Panc1 (cell line): ENCODE measurements around the gene HARBI1. TPM values are rescaled to one million over a fixed set of nuclear protein-coding genes. Genes with fewer than 3 reads are reported as not detected.

Experiments used
- ATAC-seq: fragments of 200-7000 bp; cut with Tn5 transposase; 2 replicates; pipeline ENCODE4 v1.9.1; 2020; ENCODE audit warnings: mild to moderate bottlenecking, moderate library complexity
- BruUV-seq: library from RNA; stranded (reverse); fragments of 400-500 nt; replicated peaks from 2 replicates; lab custom pipeline; 2021; lab: Mats Ljungman, UMichigan
- CTCF ChIA-PET: fragments of 300-600 bp; sonication (Branson Sonifier 250); formaldehyde crosslinking; loops from one replicate; lab custom pipeline; 2022; ENCODE audit warnings: antibody characterized with exemption; lab: Charles Lee
- POLR2A ChIA-PET: fragments of 300-600 bp; sonication (Branson Sonifier 250); formaldehyde crosslinking; loops from one replicate; lab custom pipeline; 2022; ENCODE audit warnings: antibody characterized with exemption; lab: Charles Lee
- DNase-seq: peaks from one replicate; pipeline ENCODE4 v3.0.0-alpha.2; 2010; ENCODE audit warnings: low read depth, low spot score
- H3K27ac ChIP-seq: 2 replicates; pipeline ENCODE4 v1.5.1; 2011; ENCODE audit warnings: mild to moderate bottlenecking, low read length, inconsistent platforms
- H3K27me3 ChIP-seq: fragments of 200-500 bp; sonication (Bioruptor generic); 2 replicates; pipeline ENCODE4 v1.6.0; 2014; ENCODE audit warnings: low read length, inconsistent platforms; ENCODE audit not compliant: control insufficient read depth, insufficient read depth
- H3K36me3 ChIP-seq: fragments of 200-500 bp; sonication (Bioruptor generic); 2 replicates; pipeline ENCODE4 v1.5.1; 2014; ENCODE audit warnings: inconsistent platforms, mild to moderate bottlenecking, low read length, moderate library complexity; ENCODE audit not compliant: control insufficient read depth, insufficient read depth
- H3K4me1 ChIP-seq: 2 replicates; pipeline ENCODE4 v1.5.1; 2011; ENCODE audit warnings: inconsistent platforms, mild to moderate bottlenecking, low read length, moderate library complexity; ENCODE audit not compliant: control insufficient read depth, insufficient read depth
- H3K4me3 ChIP-seq, 2 experiments: 2 replicates each; pipeline ENCODE4 v1.5.1; 2011 to 2012; ENCODE audit warnings: low read depth in 2 of 2, low read length in 2 of 2, mild to moderate bottlenecking in 2 of 2, inconsistent platforms in 1 of 2, moderate library complexity in 1 of 2
- H3K9me3 ChIP-seq: fragments of 200-500 bp; sonication (Bioruptor generic); 2 replicates; pipeline ENCODE4 v1.5.1; 2014; ENCODE audit warnings: low read depth, mild to moderate bottlenecking, inconsistent platforms, low read length, moderate library complexity; ENCODE audit not compliant: control insufficient read depth, insufficient read depth
- POLR2AphosphoS5 ChIP-seq: IDR thresholded peaks from 2 replicates; pipeline ENCODE4 v1.6.1; 2012; ENCODE audit warnings: mild to moderate bottlenecking, low read depth, low read length, moderate library complexity
- SIN3A ChIP-seq: IDR thresholded peaks from 2 replicates; pipeline ENCODE4 v1.6.1; 2012; ENCODE audit warnings: low read depth, mild to moderate bottlenecking, low read length, moderate library complexity, borderline replicate concordance; ENCODE audit not compliant: insufficient read depth
- TCF7L2 ChIP-seq: IDR thresholded peaks from 2 replicates; pipeline ENCODE4 v1.6.1; 2011; ENCODE audit warnings: mild to moderate bottlenecking, low read depth, low read length, inconsistent platforms
- in situ Hi-C: cut with HindIII; loops from 2 replicates; pipeline ENCODE4 v1.10.0; 2016; ENCODE audit warnings: low sequenced_read_pairs, low pct_unique_long_range_greater_than_20kb
- intact Hi-C: fragments of 100-400 bp; cut with micrococcal nuclease; formaldehyde crosslinking; loops from one replicate; pipeline ENCODE4 v1.10.0; 2022; ENCODE audit not compliant: unreplicated experiment
- total RNA-seq: library from RNA; stranded (reverse); gene quantifications from one replicate; pipeline ENCODE4 v1.2.1, GENCODE V29; 2021; ENCODE audit not compliant: unreplicated experiment
- TF ChIP-seq, protein P1 (sequence below), 2 experiments: IDR thresholded peaks; 2 replicates each; pipeline ENCODE4 v1.6.1; 2011 to 2012; ENCODE audit warnings: low read depth in 2 of 2, control low read depth in 1 of 2, low read length in 1 of 2, mild to moderate bottlenecking in 1 of 2, moderate library complexity in 1 of 2; ENCODE audit not compliant: insufficient read depth in 1 of 2
- TF ChIP-seq, protein P2 (sequence below): fragments of 450-650 bp; IDR thresholded peaks from 2 replicates; pipeline ENCODE4 v1.5.1; 2017; ENCODE audit warnings: mild to moderate bottlenecking

The HARBI1 gene
- total RNA-seq, 1 experiment from 2014 or later, result 6.4 TPM

DNA sequence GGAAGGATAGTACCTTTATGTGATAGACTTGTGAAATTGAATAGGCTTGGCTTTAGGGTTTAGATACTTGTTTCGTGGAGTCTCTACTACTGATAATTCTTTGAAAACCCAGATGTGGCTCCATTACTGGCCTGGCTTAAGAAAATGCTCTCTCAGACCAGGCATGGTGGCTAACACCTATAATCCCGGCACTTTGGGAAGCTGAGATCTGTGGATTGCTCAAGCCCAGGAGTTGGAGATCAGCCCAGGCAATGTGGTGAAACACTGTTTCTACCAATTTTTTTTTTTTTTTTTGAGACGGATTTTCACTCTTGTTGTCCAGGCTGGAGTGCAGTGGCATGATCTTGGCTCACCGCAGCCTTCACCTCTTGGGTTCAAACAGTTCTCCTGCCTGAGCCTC is 41.2 kb upstream of the HARBI1 start:
- ATAC-seq (no peak), DNase-seq (no peak)
- no peaks in the 10 kb centered on the region for H3K9me3 ChIP-seq
- no peak for TF ChIP-seq TCF7L2
- TF ChIP-seq, protein P1, sequence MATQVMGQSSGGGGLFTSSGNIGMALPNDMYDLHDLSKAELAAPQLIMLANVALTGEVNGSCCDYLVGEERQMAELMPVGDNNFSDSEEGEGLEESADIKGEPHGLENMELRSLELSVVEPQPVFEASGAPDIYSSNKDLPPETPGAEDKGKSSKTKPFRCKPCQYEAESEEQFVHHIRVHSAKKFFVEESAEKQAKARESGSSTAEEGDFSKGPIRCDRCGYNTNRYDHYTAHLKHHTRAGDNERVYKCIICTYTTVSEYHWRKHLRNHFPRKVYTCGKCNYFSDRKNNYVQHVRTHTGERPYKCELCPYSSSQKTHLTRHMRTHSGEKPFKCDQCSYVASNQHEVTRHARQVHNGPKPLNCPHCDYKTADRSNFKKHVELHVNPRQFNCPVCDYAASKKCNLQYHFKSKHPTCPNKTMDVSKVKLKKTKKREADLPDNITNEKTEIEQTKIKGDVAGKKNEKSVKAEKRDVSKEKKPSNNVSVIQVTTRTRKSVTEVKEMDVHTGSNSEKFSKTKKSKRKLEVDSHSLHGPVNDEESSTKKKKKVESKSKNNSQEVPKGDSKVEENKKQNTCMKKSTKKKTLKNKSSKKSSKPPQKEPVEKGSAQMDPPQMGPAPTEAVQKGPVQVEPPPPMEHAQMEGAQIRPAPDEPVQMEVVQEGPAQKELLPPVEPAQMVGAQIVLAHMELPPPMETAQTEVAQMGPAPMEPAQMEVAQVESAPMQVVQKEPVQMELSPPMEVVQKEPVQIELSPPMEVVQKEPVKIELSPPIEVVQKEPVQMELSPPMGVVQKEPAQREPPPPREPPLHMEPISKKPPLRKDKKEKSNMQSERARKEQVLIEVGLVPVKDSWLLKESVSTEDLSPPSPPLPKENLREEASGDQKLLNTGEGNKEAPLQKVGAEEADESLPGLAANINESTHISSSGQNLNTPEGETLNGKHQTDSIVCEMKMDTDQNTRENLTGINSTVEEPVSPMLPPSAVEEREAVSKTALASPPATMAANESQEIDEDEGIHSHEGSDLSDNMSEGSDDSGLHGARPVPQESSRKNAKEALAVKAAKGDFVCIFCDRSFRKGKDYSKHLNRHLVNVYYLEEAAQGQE (IDR thresholded peaks at IDR 0.05; ENCODE audit: insufficient read depth in 1 of 2, low read depth in 2 of 2, low read length in 1 of 2), result no peak
- TF ChIP-seq SIN3A, result no peak
- no peak for TF ChIP-seq POLR2AphosphoS5
- TF ChIP-seq, protein P2, sequence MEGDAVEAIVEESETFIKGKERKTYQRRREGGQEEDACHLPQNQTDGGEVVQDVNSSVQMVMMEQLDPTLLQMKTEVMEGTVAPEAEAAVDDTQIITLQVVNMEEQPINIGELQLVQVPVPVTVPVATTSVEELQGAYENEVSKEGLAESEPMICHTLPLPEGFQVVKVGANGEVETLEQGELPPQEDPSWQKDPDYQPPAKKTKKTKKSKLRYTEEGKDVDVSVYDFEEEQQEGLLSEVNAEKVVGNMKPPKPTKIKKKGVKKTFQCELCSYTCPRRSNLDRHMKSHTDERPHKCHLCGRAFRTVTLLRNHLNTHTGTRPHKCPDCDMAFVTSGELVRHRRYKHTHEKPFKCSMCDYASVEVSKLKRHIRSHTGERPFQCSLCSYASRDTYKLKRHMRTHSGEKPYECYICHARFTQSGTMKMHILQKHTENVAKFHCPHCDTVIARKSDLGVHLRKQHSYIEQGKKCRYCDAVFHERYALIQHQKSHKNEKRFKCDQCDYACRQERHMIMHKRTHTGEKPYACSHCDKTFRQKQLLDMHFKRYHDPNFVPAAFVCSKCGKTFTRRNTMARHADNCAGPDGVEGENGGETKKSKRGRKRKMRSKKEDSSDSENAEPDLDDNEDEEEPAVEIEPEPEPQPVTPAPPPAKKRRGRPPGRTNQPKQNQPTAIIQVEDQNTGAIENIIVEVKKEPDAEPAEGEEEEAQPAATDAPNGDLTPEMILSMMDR, result no peak
- no peaks in the 10 kb centered on the region; the same call in 1 of the 2 replicates for H3K36me3 ChIP-seq
- H3K4me1 ChIP-seq, result no peaks in the 10 kb centered on the region
- no peak overlapping the region for H3K27ac ChIP-seq
- in situ Hi-C loops (no loop called here), intact Hi-C loops (no loop called here)
- POLR2A ChIA-PET, result no interaction called here
- no TSS peak for BruUV-seq
- CTCF ChIA-PET, result no interaction called here
- H3K4me3 ChIP-seq, result no peak overlapping the region
- H3K27me3 ChIP-seq, result no peaks in the 10 kb centered on the region

DNA sequence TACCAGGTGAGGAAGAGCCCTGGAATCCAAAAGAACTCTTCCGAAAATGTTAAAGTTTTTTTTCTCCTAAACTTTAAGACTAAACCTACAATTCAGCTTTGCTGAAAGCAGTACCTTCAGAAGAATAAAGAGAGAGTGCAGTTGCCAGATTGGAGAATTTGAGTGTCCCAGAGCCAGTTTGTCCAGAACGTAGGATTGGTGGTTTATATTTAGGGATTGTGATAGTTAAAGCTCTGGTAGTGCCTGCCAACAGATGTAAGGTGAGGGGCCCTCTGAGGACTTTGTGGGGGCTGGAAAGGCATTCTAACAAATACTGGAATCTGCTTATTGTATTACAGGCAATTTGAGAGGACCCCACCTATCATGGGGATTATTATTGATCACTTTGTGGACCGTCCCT is 40.2 kb upstream of the HARBI1 start:
- TF ChIP-seq, protein P2, result no peak
- TF ChIP-seq SIN3A, result no peak
- TF ChIP-seq, protein P1 (IDR thresholded peaks at IDR 0.05; ENCODE audit: insufficient read depth in 1 of 2, low read depth in 2 of 2, low read length in 1 of 2), result no peak
- no peak for TF ChIP-seq POLR2AphosphoS5
- TF ChIP-seq TCF7L2, result no peak
- Histone ChIP-seq H3K27me3 (no peaks in the 10 kb centered on the region), H3K27ac (no peak overlapping the region), H3K4me1 (no peaks in the 10 kb centered on the region), H3K9me3 (no peaks in the 10 kb centered on the region), H3K36me3 (no peaks in the 10 kb centered on the region; the same call in 1 of the 2 replicates), H3K4me3 (no peak overlapping the region)
- no TSS peak for BruUV-seq
- no peak for ATAC-seq
- ChIA-PET POLR2A (no interaction called here), CTCF (no interaction called here)
- intact Hi-C loops, result no loop called here
- DNase-seq, result no peak
- in situ Hi-C loops, result no loop called here
